ENCODE measurements around the gene SMC1B.
A peak's percentile ranks its signal among the peaks of the same experiment; 100 is the strongest.

DNA sequence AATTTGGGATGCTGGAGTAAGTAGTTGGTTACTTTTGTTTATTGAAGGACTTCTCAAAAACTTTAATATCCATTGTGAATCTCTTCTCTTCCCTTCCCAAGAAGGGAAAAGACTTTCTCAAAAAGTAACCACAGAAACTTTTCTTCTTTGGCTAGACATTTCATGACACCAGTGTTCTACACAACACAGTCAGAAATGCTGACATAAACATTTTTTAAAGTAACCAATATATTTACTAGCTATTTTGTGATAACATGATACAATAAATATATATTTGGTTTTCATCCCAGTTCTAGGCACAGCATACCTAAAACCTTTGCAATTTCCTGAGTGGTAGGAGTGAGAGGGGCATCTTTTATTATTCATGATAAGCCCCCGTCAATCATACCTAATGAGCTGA is 55.9 kb downstream of the SMC1B start:
- TF ChIP-seq EGR1 (conservative IDR thresholded peaks at IDR 0.05): no peak
- TF ChIP-seq THRAP3 (IDR thresholded peaks at IDR 0.05; ENCODE audit: borderline replicate concordance): no peak
- no peak for TF ChIP-seq POLR2AphosphoS5 (IDR thresholded peaks at IDR 0.05; ENCODE audit: control insufficient read depth, insufficient read depth, low read depth, low read length)
- TF ChIP-seq NFYB (IDR thresholded peaks at IDR 0.05; ENCODE audit: extremely low read depth, insufficient read length): no peak
- TF ChIP-seq CTCF (IDR thresholded peaks at IDR 0.05 in 2 of 3, conservative IDR thresholded peaks at IDR 0.05 in 1 of 3; ENCODE audit: insufficient read depth in 2 of 3, low read depth in 1 of 3, low read length in 3 of 3): no peak
- no peak for TF ChIP-seq POLR2A (conservative IDR thresholded peaks at IDR 0.05)
- no peak for TF ChIP-seq ATF2 (CRISPR knock-in tag; IDR thresholded peaks at IDR 0.05)
- TF ChIP-seq MAFG (tag; conservative IDR thresholded peaks at IDR 0.05): peak; percentile 69
- no peak for TF ChIP-seq ZNF282 (CRISPR knock-in tag; IDR thresholded peaks at IDR 0.05)

All from K562 (cell line).